Measurements from ENCODE around the gene FBXL14.

DNA sequence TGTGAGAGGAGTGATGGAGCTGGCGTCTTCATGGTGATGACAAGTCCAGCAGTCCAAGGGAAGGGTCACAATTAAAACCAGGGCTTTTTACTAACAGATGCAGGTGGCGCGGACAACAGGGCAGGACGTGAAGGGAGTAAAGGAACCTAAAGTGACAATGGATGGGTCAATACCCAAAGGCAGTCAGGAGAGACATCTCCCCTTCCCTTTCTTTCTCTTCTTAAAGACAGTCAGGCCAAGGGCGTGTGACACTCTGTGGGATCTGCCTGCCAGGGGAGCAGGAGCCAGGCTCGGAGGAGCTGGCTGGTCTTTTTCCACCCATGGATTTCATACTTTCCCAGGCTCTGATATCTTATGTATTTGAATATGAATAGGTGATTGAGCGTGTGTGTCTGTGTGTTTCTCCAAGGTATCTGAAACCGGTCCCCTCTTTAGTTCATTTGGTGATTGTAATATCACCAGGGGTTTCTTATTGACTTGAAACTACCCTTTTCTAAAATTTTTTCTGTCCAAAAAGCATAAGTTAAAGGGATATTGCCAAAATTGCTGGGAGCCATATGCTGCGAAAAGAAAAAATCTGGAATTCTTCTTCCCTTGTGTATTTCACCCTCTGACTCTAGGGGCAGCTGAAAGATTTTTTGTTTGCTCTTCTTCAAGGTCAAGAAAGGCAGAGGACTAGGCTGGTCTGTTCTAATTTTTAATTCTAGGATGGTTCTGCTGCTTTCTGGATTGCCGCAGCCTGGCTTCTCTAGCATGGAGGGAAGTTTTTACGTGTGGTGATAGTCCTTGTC is 61.8 kb downstream of the FBXL14 start:
- TF ChIP-seq, protein P1, sequence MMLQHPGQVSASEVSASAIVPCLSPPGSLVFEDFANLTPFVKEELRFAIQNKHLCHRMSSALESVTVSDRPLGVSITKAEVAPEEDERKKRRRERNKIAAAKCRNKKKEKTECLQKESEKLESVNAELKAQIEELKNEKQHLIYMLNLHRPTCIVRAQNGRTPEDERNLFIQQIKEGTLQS (IDR thresholded peaks at IDR 0.05): no peak
- TF ChIP-seq, protein P2, sequence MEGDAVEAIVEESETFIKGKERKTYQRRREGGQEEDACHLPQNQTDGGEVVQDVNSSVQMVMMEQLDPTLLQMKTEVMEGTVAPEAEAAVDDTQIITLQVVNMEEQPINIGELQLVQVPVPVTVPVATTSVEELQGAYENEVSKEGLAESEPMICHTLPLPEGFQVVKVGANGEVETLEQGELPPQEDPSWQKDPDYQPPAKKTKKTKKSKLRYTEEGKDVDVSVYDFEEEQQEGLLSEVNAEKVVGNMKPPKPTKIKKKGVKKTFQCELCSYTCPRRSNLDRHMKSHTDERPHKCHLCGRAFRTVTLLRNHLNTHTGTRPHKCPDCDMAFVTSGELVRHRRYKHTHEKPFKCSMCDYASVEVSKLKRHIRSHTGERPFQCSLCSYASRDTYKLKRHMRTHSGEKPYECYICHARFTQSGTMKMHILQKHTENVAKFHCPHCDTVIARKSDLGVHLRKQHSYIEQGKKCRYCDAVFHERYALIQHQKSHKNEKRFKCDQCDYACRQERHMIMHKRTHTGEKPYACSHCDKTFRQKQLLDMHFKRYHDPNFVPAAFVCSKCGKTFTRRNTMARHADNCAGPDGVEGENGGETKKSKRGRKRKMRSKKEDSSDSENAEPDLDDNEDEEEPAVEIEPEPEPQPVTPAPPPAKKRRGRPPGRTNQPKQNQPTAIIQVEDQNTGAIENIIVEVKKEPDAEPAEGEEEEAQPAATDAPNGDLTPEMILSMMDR (IDR thresholded peaks at IDR 0.05; ENCODE audit: low read depth, low read length, missing input control): no peak
- TF ChIP-seq YY1 (IDR thresholded peaks at IDR 0.05) (no peak), TAF1 (conservative IDR thresholded peaks at IDR 0.05) (no peak), RXRA (IDR thresholded peaks at IDR 0.05) (no peak)
